Stimulated activated CD4-positive, alpha-beta T cell treated with anti-CD3 and anti-CD28 coated beads, Interleukin-2, amount 100 ng/mL, for 48 hours (primary cell): ENCODE data around the gene PHKA1.
"Not testable (repeated sequence)": the region's sequence is repeated elsewhere in the genome, so short reads cannot be mapped to it uniquely, and the experiment has no call there.

ENCODE experiments used
- DNase-seq, 2 donors: peaks; one replicate each; pipeline ENCODE4 v3.0.0-alpha.2; 2020

PHKA1 gene

DNA sequence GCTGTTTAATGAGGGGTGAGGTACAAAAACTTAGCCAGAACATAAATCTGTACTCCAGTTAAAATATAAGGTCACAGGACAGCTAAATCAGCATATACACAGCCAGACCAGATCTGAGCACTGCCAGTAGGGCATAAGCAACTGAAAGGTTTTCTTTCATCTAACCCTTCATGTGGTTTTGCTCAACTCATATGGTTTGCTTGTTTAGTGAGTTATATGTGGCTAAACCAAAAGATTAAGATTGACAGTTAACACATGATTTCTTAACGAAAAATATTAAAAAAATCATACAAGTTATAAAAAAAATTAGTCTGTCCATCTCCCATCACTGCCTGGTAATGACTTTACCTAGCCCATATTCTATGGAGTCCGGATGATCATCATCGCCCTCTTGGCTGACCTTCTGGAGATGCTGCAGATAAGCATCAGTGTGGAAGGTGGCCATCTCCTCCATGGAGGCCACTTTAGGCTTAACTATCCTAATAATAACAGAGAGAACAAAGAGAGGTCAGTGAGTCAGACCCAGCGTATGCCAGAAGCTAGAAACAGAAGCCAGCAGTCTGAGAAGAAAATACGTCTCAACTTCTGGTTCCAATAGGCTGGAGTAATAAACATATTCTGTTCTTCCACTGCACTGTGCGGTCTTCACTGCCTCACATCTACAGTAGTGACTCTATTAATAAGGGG lies 145.6 kb downstream of the PHKA1 start:
- no peak for DNase-seq

- DNase-seq = no peak
Measured at GRCh38 chrX:72566448-72566847, 147.7 kb downstream of the PHKA1 start.

- DNase-seq = not testable (repeated sequence)
Measured at GRCh38 chrX:72559655-72560054, 154.5 kb downstream of the PHKA1 start.

GRCh38 chrX:72554448-72555140 lies 159.5 kb downstream of the PHKA1 start:
- DNase-seq = peak in 1 of 2 donors; percentile 7

DNA sequence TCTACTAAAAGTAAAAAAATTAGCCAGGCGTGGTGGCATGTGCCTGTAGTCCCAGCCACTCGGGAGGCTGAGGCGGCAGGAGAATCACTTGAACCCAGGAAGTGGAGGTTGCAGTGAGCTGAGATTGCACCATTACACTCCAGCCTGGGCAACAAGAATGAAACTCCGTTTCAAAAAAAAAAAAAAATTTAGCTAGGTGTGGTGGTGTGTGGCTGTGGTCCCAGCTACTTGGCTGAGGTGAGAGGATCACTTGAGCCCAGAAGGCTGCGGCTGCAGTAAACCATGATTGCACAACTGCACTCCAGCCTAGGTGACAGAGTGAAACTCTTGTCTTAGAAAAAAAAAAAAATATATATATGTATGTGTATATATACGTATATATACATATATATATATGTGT lies 161.7 kb downstream of the PHKA1 start:
- DNase-seq = not testable (repeated sequence)

DNA sequence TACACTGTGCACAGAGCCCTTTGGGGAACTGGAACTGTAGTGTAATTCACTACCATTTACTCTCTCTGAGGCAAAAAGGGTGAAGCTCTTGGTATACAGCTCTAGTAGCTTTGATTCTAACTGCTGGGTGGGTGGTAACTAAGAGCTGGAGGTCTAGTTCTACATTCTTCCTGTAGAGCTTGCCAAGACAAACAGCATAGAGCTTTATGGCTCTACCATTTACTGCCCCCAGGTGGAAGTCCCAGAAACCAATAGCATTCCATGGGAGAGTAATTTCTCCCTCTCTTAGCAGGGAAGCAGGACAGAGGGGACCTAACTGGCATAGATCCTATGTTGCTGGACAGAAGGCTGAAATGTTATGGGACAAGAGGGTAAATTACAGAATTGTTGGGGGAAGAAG lies 168.1 kb downstream of the PHKA1 start:
- DNase-seq = no peak

DNA sequence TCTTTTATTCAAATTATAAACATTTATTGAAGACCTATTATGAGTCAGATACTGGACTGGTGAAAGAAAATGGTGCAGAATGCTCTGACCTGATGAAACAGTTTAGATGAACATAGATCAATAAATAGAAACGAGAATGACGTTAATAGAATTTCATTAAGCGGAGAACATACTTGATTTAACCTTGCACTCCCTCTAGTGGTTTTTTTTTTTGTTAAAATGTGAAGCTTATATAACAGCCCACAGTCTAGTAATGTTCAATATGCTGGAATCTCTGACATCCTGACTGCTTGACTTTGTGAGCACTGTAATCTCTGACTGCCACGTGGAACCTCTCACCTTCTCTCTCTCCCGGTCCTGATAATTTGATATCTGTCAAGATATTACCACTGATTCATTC lies 173.8 kb downstream of the PHKA1 start:
- no peak for DNase-seq

DNA sequence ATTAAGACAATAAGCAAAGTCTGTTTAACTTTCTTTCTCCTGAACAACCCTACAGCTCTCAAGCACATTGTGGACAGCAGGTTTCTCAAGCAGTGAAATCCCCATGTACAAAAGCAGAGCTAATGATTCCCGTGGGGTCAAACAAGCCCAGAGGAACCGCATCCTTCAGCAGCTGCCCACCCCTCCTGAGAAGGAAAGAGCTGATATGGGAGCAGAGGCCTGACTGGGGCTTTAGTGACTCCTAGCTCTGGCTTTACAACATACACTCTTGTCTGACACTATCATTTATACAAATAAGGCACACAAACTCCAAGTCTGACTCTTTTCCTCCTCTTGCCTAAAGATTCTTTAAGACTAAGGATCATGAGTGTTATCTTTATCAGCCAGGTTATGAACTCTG lies 174.3 kb downstream of the PHKA1 start:
- no peak for DNase-seq

DNA sequence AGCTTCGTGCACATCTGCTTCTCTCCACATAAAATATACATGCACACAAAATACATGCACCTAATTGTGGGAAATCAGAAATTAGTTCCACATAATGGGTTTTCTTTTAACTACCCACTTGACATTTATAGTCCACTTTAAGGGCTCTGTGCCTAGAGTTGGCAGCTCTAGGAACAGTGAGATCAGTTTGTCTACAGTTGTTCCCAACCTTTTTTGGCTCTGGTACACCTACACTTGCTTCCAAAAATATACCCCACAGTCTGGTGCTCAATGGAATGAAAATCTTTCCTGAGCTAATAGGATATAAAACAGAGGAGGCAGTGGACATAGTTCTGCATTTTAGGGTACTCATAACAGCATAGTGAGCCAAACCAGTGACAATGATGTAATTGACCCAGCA lies 177.6 kb downstream of the PHKA1 start:
- DNase-seq = no peak

DNA sequence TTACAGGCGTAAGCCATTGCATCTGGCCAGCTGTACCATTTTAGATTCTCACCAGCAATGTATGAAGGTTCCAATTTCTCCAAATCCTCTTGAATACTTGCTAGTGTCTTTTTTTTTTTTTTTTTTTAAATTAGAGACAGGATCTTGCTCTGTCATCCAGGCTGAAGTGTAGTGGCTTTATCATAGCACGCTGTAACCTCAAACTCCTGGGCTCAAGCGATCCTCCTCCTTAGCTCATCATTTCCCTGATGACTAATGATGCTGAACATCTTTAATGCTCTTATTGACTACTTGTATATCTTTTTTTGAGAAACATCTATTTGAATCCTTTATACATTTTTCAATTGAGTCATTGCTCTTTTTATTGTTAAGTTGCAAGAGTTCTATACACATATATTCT lies 181.7 kb downstream of the PHKA1 start:
- DNase-seq = no peak
